GM12891 (cell line): Measurements from ENCODE around the gene APOC1.

Experiments
- POLR2A ChIP-seq: IDR thresholded peaks from 2 replicates; pipeline ENCODE4 v1.6.1; 2011; ENCODE audit warnings: low read depth, low read length, control low read depth
- SPI1 ChIP-seq: IDR thresholded peaks from 2 replicates; pipeline ENCODE4 v1.6.1; 2011; ENCODE audit warnings: low read depth, low read length, control low read depth
- TAF1 ChIP-seq: IDR thresholded peaks from 2 replicates; pipeline ENCODE4 v1.6.1; 2011; ENCODE audit warnings: low read depth, low read length, control low read depth

- TF ChIP-seq POLR2A, result no peak
- TF ChIP-seq TAF1, result no peak
- TF ChIP-seq SPI1, result no peak
Measured at GRCh38 chr19:44927746-44928145, 13.3 kb downstream of the APOC1 start.
